NCI-H2196 treated with DMSO at 0.1 percent for 48 hours (cell line): Measurements from ENCODE around the gene SLC24A3.

Source experiments
- DNase-seq: peaks from one replicate; lab custom pipeline; 2025; ENCODE audit not compliant: unreplicated experiment; lab: John Stamatoyannopoulos, UW

Gene SLC24A3

GRCh38 chr20:19528286-19529030 is 316.0 kb downstream of the SLC24A3 start:
- DNase-seq, result no peak

GRCh38 chr20:19530006-19530405 is 317.6 kb downstream of the SLC24A3 start:
- no peak for DNase-seq

GRCh38 chr20:19531446-19531845 is 319.0 kb downstream of the SLC24A3 start:
- no peak for DNase-seq

DNA sequence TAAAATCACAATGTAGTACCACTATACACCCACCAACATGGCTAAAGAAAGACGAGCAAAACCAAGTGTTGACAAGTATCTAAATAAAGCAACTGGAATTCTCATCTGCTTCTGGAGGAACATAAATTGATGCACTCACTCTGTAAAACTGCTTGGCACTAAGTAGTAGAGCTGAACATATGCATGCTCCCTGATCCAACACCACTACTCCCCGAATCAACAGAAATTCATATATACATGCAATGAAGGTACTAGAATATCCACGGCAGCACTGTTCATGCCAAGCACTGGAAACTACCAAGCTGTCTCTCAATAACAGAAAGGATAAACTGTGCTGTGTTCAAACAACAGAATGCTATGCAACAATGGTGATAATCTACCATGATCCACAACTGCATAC is 326.1 kb downstream of the SLC24A3 start:
- DNase-seq, result no peak

GRCh38 chr20:19539191-19539590 is 326.7 kb downstream of the SLC24A3 start:
- no peak for DNase-seq

DNA sequence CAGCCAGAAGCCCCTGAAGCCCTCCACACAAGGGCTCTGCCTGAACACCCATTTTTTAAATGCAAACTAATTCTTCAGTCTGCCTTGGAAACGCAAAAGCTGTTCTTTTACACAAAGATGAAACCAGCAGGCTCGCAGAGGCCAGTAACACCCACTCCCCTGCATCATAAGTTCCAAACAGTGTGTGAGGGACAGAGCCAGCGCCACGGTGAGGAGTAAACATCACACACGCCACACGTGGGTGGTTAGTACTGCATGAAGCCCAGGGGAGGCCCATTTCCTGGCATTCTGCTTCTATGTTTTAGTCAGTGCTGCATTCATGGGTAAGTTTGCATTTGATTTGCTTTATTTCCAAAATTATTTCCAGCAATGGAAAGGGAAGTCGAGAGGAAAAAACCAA is 327.9 kb downstream of the SLC24A3 start:
- DNase-seq, result no peak

DNA sequence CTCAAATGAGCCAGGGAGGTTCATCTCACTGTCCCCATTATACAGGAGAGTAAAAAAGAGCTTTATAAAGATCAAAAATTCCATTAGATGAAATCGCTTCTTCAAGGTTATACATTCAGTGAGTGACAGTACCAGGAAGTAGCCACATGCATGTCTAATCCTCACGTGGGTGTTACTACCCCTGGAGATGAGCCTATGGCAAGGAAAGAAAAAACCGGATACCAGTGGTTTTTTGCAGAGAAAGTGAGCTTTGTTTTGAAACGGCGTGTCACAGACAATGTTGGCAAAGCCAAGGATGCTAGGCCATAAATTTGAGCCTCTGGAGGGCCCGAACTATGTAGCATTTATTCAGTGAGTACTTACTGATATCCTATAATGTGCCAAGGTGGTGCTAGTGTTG is 330.7 kb downstream of the SLC24A3 start:
- DNase-seq, result no peak

GRCh38 chr20:19544684-19545083 is 332.2 kb downstream of the SLC24A3 start:
- DNase-seq, result no peak

GRCh38 chr20:19546648-19547047 is 334.2 kb downstream of the SLC24A3 start:
- no peak for DNase-seq

DNA sequence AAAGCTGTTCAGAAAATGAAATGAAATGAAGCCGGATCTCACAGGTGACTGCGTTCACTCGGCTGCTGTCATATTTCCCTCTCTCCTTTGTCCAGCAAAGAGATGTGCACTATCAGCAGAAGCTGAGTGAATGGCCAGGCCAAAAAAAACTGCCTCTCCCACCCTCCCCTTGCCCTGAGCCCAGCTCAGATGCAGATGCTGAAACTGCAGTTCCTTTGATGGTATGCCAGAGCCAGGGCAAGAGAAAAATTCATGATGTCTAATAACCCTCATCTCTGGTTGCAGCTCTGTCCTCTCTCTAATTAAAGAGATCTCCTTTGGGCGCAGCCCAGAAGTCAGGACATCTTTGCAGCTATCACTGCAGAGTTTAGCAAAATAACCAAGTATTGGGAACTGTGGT is 335.1 kb downstream of the SLC24A3 start:
- DNase-seq, result no peak

DNA sequence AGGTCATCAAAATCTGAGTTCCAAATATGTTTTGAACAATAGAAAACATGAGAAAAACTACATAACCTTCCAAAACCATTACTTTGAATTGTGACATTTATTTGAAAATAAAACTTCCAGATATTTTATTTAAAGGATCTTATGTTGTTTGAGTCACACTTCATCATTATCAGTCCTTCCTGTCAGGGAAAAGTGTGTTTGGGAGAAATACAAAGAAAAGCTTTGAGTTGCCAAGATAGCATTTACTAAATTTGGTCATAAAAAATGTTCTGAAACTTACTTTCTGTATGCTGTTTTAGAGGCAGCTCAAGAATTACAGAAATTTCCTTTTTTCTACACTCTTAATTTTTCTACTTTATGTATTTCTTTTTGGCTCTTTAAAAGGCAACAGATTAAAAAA is 337.5 kb downstream of the SLC24A3 start:
- DNase-seq, result no peak

GRCh38 chr20:19552221-19553180 is 340.1 kb downstream of the SLC24A3 start:
- DNase-seq, result no peak

GRCh38 chr20:19554666-19555065 is 342.2 kb downstream of the SLC24A3 start:
- no peak for DNase-seq

- no peak for DNase-seq
These were observed 343.3 kb downstream of the SLC24A3 start for GRCh38 chr20:19555726-19556125.

GRCh38 chr20:19557291-19557690 is 344.8 kb downstream of the SLC24A3 start:
- DNase-seq, result no peak

- no peak for DNase-seq
These were observed 348.5 kb downstream of the SLC24A3 start for GRCh38 chr20:19560881-19561480.

GRCh38 chr20:19562426-19562825 is 350.0 kb downstream of the SLC24A3 start:
- no peak for DNase-seq

DNA sequence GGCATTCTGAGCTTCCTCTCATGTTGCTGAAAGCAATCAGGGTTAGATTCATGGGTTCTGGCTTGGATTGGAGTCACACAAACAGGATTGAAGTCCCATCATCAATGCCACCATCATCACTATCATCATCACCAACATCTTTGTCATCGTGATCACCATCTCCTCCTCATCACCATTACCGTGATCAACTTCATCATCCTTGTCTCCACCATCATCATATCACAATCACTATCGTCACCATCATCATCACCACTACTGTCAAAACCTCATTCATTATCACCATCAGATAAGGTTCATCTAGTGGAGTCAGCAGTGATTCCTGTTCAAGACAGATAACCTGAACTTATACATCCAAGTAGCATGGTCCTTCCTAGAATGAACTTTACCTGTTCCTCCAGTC is 351.8 kb downstream of the SLC24A3 start:
- DNase-seq, result no peak

DNA sequence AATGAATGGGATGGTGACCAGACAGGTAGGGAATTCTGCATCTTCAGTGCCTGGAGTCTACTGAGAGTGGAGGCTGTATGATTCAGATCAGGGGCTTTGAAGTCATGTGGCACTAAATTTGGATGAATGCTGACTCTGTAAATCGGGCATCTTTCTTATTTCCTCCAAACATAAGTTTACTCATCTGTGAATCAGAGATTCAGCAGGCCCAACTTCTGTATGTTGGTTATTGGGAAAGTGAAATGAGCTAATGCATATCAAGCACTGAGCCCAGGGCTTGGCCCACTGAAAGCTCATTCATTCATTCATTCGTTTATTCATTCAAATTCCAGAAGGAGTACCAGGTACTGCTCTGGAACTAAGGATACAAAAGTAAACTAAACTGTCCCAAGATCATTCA is 353.3 kb downstream of the SLC24A3 start:
- DNase-seq, result no peak

DNA sequence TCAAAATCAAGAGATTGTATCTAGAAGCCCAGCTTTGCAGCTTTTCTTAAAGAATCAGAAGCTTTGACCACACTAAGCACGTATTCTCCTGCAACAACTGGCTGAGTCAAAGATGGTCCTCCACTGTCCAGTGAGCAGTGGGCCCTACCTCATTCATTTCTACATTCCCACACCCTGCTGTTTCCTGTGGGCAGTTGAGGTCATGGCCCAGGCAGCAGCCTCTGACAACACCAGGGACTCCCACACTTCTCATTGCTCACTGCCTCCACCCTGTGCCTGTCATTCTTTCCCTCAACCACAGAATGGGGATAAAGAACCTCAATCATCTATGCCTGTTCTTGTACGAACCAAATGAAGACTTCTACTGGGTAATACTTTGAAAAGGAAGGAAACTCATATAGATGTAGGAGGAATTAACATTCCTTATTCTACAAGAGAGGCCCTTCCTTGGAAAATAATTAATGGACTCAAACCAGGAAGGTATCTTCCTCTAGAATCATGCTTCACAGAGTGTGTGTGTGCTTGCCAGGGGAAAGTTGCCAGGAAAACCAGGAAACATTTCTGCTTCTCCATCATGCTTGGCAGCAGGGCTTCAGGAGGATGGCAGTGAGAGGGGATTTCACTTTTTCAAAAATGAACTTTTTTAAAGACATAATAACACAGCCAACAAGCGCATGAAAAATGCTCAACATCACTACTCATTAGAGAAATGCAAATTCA is 353.9 kb downstream of the SLC24A3 start:
- DNase-seq, result no peak

DNA sequence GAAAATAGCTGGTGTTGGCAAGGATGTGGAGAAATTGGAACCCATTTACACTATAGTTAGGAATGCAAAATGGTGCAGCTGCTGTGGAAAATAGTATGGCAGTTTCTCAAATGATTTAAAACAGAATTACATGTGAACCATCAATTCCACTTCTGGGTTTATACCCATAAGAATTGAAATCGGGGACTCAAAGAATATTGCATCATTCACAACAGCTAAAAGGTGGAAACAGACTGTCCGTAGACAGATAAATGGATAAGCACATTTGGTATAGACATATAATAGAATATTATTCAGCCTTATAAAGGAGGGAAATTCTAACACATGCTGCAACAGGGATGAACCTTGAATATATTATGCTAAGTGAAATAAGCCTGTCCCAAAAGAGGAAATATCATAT is 355.7 kb downstream of the SLC24A3 start:
- DNase-seq, result no peak
